IPS DF 19.7 (cell line): ENCODE measurements around the gene CCDC85A.
"Not testable (repeated sequence)": the region's sequence is repeated elsewhere in the genome, so short reads cannot be mapped to it uniquely, and the experiment has no call there.

ENCODE experiments used
- DNase-seq: peaks from one replicate; pipeline ENCODE4 v3.0.0-alpha.2; 2013; ENCODE audit warnings: low read depth, low spot score

The CCDC85A gene

DNA sequence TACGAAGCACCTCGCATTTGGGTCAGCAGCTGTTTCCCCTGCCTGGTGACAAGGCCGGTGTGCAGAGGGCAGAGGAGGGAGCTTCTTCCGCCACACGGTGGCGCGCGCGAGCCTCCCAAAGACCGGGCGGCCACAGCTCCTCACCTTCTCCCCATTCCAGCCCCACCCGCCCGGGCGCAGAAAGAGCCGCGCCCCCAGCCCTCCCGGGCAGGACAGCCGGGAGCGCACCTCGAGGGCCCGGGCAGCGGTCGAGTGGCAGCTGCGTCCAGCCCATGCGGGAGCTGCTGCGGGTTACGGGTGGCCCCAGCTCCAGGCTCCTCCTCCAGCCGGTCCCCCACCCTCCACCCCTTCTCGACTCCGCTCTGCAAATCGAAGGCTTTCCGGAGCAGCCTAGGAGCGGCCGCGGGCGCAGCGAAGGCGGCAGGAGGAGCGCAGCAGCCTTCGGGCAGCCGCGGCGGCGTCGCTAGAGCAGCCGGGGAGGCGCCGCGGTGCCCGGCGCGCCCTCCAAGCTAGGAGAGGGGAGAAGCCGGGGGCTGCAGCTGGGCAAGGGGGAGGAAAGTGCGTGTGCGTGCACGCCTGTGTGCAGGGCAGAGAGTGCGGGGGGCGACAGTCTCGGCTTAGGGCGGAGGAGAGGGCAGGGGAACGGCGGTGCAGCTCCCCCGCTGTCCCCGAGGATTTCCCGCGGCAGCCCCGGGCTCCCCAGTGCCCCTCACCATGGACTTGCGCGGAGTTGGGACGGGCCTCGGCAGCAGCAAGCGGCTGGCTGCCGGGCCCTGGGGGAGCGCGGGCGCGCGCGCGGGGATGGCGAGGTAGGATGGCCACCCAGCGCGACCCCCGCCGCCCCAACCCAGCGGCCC, at the start of gene CCDC85A:
Gene CCDC85A, plus strand, starts transcription at position 348 of the 857 bp plus-strand sequence. CDS start 635 bp downstream, outside the sequence.
- no peak for DNase-seq

DNA sequence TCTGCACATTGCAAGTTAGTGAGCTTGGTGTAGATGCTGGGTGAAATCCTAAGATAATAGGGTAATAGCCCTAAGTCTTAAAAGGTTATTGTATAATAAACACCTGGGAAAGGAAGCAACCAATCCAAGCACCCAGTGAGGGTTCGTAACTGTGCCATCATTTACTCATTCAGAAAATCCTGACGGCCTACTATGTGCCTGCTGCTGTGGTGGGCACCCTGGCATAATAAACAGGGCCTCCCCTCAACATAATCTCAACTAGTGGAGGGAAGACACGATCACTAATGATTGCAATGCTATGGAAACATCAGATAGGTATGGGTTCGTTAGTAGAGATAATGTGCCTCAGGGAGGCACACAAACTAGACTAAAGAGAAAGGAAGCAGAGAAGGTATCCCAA, 48.9 kb upstream of the CCDC85A start:
- DNase-seq, result no peak

DNA sequence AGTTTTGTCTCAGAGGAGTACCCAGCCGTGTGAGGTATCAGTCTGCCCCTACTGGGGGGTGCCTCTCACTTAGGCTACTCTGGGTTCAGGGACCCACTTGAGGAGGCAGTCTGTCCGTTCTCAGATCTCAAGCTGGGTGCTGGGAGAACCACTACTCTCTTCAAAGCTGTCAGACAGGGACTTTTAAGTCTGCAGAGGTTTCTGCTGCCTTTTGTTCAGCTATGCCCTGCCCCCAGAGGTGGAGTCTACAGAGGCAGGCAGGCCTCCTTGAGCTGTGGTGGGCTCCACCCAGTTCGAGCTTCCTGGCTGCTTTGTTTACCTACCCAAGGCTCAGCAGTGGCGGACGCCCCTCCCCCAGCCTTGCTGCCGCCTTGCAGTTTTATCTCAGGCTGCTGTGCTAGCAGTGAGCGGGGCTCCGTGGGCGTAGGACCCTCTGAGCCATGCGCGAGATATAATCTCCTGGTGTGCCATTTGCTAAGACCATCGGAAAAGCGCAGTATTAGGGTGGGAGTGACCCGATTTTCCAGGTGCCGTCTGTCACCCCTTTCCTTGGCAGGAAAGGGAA, 41.2 kb upstream of the CCDC85A start:
- not testable (repeated sequence) for DNase-seq

DNA sequence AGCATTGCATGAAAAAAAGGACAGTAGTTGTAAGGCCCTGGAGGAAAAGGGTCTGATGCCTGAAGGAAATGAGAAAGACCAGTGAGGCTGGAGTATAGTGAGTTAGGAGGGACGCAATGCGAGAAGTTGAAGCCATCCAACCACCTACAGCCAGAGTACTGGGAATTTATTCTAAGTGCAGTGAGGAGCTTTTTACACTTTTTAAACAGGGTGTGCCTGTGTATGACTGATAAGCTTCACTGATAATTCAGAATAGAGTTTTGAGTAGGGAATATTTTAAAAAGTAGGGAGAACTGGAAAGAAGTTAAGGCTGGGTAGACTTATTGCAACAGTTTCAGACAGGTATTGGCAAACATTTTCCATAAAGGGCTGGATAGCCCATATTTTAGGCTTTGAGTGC, 35.9 kb upstream of the CCDC85A start:
- DNase-seq, result no peak

DNA sequence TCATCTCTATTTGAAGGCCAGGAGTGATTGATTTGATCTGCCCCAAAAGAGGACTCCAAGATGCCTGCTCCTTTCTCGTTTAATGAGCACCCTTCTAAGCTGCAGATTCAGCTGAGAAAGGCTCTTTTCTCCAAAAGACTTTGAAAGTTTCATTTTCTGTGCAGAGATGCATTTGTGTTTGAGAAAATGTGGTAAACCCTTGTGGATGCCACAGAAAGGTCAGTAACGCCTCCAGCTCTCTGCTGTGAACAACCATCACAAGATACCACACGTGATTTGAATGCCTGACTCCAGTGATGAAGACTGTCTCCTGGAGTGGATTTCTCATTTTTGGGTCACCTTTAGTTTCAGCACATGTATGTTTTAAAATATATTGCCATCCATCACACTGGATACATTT, 35.0 kb upstream of the CCDC85A start:
- DNase-seq, result no peak

DNA sequence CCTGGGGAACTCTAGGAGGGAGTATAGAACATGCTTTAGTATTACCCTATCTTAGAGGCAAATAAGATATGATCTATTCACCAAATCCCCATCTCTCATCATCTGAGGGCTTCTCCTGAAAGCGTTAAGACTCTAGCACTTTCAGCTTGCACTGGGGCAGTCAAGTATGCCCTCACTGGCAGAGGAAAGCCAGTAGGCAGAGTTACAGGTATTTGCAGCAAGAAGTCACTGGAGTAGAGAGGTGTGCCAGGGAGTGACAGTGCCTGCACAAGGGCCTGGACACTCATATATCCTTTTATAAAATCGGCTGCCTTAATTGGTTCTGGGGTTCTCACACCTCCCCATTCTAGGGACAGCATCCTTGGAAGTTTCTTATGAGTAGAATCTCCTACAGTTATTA, 31.9 kb upstream of the CCDC85A start:
- DNase-seq, result no peak

DNA sequence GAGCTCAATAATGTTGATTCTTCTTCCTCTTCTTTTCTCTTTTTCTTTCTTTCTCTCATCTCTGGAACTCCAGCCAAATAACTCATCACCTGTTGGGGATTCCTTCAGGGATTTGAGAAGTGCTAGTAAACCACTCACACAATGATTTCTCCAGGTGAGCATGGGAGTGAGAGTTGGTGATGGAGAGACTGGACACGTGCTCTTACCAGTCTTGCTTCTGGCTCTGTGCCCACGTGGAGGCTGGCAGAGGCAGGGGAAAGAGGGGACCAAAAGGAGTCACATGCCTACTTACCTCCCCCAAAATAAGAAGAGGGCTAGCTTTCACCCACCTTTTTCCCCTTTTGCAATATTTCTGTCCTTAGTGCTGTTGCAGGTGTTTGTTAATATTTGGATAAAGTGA, 28.6 kb upstream of the CCDC85A start:
- no peak for DNase-seq

DNA sequence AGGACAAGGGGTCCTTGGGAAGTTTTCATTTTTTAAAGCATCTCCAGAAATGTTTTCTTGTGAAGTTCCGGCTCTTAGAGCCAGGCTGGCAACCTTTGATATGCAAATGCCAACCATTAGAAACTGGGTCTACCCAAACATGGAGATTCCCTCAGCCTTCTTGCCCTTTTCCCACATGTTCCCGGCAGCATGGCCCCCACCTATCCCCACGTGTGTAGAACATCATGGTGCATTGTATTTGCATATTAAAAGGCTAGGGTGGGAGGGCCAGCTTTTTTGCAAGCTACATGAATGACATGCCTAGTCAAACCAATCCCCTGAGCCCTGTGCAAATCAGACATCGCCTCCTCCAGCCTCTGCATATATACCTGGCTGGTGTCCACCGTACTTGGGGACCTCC, 23.9 kb upstream of the CCDC85A start:
- DNase-seq, result not testable (repeated sequence)

DNA sequence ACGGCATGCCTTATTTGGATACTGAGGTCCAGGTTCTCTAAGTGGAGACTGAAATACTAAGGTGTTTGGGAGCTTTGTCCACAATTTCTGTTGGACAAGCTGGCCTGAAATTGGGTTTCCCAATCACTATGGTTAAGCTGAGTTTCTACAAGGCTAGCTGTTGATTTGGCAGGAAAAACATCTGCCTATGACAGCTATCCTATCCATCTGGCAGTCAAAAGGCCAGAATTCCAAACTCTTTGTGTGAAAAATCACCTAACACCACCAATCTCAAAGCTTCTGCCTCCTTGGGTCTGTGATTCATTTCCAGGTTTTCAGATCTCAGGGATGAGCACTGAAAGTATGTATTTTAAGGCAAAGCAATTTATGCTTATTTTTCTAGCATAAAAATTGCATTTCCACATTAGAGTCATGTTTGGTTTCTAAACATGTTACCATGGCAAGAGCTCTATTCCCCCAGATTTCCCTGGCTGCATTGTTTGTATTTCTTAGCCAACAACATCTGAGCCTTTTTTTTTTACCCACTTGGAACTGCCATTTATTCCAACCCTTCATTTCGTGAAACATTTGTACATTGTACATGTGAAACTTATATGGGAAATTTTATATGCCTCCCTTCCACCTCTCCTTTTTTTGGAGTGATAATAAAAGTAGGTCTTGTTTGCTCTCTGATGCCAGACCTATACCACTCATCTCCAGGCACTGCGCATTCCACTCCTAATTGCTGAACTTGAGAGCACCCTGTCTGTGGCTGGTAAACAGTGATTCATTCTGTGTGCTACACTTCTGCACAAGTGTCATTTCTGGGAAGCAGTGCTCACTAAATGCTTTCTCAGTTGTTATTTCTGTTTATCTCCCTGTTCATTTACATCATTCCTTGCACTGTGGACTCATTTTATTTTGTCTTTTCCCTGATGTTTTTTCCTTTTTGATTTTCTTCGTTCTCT, 15.9 kb upstream of the CCDC85A start:
- no peak for DNase-seq

DNA sequence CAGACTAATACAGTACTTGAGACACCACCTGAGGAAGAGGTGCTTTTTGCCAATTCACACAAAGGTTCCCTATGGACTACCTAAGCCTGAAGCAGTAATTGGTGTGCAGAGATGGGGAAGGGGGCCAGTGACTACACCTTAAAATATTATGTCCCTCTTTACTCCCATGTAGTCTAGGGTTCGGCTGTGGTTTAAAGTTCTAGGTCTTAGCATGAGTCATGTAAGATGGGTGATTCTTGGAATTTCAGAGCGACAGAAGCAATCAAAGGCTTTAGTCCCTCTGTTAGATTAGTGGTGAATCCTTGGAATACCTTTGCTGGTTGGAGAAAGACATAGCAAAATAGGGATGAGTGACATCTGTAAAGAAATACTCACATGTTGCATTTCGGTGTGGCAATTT, 14.3 kb upstream of the CCDC85A start:
- no peak for DNase-seq

DNA sequence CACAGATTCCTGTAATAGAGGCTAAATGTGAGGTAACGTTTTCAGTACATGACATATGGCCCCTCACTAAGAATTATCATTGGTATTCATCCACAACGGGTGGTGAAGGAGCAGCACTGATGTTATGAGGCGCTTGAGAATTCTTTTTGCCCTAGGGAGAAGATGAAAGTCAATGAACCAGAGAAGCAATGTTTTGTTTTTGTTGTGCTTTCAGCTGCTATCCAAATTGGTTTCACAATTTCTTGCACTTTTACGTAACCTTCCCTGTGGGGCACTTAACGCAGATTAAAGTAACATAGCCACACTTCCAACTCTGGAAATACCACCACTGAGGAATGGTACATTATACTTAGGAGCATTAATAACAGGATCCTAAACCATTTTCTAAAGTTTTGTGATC, 13.3 kb upstream of the CCDC85A start:
- no peak for DNase-seq

DNA sequence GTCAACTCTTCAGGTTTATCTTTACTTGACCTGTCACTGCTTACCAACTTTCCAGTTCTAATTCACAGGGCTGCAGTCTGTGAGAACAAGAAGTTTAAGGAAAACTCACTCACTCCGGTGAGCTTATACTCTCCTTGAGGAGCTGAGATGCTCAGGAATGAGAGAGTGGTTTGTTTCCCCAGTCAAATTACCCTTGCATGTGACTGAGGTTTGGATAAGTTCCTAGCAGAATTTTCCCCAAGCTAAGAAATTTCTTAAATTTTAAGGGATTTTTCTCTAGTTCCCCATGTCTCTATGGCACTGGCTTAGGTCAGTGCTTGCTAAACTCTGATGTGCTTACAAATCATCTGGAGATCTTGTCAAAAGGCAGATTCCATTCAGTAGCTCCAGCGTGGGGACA, 12.8 kb upstream of the CCDC85A start:
- no peak for DNase-seq

DNA sequence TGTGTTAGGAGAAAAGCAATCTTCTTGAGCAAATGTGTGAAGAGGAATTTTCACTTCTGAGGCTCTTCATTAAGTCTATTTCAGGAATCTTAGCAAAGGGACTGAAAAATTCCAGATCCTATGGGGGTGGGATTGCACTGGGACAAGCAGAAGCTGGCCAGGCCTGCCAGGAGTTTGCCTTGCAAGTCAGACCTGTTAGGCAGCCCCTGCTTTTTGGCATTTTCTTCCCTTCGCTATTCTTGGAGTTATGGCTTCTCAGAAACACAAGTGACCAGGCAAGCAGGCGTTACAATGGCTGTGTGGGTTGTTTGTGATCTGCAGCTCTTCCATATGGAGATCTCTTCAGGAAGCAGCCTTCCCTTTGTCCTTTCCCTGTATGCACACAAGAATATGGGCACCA, 8.0 kb upstream of the CCDC85A start:
- no peak for DNase-seq

DNA sequence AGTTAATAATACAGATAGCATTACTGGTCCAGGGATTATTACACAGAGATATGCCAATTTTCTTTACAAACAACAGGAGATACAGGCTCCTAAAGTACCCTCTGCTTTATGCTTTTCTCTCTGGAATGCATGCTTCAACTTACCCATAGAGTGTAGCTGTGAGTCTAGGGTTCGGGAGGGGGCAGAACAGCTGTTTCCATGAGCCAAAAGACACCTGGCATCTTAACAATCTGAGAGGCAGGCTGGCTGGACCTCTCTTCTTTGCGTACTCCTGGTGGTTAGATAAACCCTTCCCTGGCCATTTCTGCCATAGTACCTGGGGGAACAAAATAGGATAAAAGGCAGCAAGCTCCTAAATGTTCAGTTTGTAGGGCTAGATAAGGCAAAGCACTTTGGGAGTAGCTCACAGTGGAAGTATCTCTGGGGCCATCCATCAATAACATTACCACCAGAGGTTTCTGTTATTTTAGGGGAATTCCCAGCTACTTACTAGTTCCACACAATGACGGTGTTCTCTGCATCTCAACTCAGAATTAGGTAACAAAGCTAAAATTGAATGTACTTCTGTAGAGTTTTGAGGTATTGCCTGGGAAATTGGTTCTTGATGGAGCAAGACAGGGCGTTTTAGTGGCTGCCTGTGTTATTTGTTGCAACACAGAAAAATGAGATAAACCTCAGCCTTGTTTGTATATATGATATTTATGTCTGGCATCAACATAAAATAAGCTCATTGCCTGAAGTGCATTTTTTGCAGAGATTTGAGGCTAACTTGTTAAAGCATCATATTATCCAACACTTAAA, 6.2 kb upstream of the CCDC85A start:
- DNase-seq, result no peak

DNA sequence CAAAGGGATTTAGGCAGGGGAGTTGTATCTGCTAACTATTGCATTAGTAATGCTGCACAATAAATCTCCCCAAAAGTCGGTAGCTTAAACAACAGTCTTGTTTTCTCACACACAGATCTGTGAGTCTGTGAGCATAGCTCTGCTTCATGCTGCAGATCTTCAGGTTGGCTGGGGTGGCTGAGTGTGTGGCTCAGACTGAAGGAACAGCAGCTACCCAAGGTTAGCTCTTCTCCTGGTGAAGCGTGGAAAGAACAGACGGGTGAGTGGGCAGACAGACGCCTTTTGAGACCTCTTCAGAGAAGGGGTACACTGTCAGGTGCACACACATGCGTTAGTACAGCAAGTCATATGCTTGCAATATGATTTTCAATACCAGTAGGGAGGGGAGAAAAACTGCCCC, 3.9 kb upstream of the CCDC85A start:
- DNase-seq, result no peak

DNA sequence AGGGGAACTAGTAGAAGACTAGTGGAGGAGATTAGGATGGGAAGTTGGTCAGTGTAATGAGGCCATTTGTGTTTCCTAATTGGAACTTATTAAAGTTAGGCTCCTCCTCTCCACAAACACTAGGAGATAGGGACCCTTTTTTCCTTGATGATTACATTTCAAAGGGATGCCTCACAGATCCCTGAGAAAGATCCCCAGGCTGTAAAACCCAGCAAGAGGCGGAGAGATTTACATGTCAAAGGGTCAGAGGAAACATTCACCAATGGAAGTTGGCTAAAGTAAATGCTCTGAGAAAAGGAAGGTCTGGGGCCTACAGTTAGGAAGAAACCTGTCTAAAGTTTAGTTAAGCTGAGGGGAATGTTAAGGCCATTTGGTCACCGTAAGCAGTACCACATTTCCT, 1.4 kb upstream of the CCDC85A start:
- peak; percentile 63 for DNase-seq

DNA sequence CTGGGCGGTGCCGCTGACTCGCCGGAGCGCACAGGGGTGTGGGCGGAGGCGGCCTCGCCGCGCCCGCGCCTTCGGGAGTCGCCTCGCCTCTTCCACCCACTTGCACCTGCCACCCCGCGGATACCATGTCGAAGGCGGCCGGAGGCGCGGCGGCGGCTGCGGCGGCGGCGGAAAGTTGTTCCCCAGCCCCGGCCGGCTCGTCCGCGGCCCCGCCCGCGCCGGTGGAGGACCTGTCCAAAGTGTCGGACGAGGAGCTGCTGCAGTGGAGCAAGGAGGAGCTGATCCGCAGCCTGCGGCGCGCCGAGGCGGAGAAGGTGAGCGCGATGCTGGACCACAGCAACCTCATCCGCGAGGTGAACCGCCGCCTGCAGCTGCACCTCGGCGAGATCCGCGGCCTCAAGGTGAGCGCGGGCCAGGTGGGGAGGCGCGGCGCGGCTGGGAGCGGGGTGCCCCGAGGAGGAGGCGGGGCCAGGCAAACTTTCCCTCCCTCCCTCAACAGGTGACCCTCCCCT, 766 bp downstream of the CCDC85A start:
- no peak for DNase-seq

DNA sequence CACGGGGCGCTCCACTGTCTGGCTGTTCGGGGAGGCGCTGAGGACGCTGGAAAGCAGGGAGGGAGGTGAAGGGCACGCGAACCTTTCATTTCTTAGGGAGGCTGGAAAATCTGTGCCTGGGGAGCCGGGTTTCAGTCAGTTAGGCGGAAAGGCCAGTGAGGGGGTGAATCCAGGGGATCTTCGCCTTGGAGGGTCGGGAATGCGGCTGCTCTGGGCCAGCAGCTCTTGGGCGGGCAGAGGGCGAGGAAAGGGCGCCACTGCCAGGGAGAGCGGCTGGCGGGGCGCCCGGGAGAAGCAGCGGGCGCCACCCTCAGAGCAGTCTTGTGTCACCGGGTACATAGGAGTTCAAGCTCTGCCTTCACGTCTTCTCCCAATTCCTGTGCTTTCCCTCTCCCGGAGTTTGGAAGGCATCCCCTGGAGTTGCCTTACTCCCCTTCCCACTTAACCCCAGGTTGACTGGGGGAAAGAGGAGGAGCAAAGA, 1.4 kb downstream of the CCDC85A start:
- no peak for DNase-seq

DNA sequence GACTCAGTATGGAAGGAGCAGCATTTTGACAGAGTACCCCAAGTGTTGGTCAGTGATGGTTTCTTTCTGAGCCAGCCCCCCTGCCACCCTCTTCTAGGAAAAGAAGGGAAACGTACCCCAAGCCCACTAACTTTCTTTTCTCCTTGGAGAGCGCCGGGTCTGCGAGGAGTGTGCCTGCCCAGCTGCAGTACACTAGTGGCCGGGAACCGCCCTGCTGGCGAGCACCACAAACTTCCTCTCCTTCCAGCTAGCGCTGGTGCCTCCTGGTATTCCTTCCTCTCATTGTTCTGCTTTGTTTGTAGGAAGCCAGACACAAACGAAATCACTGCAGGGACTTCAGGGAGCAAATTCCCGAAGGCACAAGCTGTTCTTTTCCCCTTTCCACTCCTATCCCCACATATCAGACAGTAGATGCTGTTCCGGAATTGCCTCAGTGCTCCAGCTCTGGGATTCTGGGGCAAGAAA, 1.8 kb downstream of the CCDC85A start:
- no peak for DNase-seq

DNA sequence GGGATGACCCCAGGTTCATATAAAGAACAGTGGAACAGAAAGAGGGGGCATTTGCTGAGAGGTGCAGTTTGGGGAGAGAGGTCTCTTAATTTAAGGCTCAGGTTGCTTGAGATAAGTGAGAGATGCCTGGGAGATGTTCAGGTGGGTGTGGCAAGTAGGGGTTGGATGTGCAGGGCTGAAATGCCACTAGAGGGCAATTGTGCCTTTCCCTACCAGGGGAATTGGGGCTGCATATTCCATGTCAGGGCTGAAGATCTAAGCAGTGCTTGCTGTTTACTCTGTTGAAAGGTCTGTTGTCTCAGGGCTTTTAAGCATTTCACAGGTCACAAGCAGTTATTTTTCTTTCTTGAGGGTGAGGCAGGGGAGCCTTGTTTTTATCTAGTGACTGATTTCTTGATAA, 7.8 kb downstream of the CCDC85A start:
- no peak for DNase-seq
